NCI-H1048 (cell line): ENCODE data around the gene ZCCHC12.

Experiments used
- DNase-seq: peaks from one replicate; lab custom pipeline; 2025; lab: John Stamatoyannopoulos, UW

Gene ZCCHC12

GRCh38 chrX:118872102-118872566 is 48.5 kb downstream of the ZCCHC12 start:
- DNase-seq, result no peak
